HUDEP-2 (cell line): ENCODE measurements around the gene FAIM2.

Experiments
- DNase-seq, 76 experiments: peaks; one replicate each; lab custom pipeline; 2025; ENCODE audit not compliant: unreplicated experiment in 76 of 76; lab: John Stamatoyannopoulos, UW

The FAIM2 gene

GRCh38 chr12:49921299-49921698 is 17.6 kb upstream of the FAIM2 start:
- DNase-seq, result no peak

- no peak for DNase-seq
Observed at GRCh38 chr12:49920915-49921286, 17.2 kb upstream of the FAIM2 start.

GRCh38 chr12:49920241-49920914 is 16.7 kb upstream of the FAIM2 start:
- no peak for DNase-seq

GRCh38 chr12:49917788-49918173 is 14.1 kb upstream of the FAIM2 start:
- DNase-seq, result no peak

GRCh38 chr12:49917166-49917787 is 13.6 kb upstream of the FAIM2 start:
- DNase-seq, result no peak

GRCh38 chr12:49916129-49916919 is 12.6 kb upstream of the FAIM2 start:
- no peak for DNase-seq

GRCh38 chr12:49912345-49913255 is 8.9 kb upstream of the FAIM2 start:
- no peak for DNase-seq

GRCh38 chr12:49911213-49911605 is 7.5 kb upstream of the FAIM2 start:
- no peak for DNase-seq

GRCh38 chr12:49910331-49911212 is 6.9 kb upstream of the FAIM2 start:
- DNase-seq, result no peak

- peak in 2 of 76 experiments; percentile 10 to 16 for DNase-seq
Observed at GRCh38 chr12:49909826-49910225, 6.1 kb upstream of the FAIM2 start.

- no peak for DNase-seq
Observed at GRCh38 chr12:49909356-49909755, 5.7 kb upstream of the FAIM2 start.

- DNase-seq, result no peak
Observed at GRCh38 chr12:49907352-49907751, 3.7 kb upstream of the FAIM2 start.

- no peak for DNase-seq
Observed at GRCh38 chr12:49905718-49906314, 2.1 kb upstream of the FAIM2 start.

- no peak for DNase-seq
Observed at GRCh38 chr12:49904601-49905000, 901 bp upstream of the FAIM2 start.

GRCh38 chr12:49903351-49903699 is 375 bp downstream of the FAIM2 start:
- no peak for DNase-seq

- DNase-seq, result no peak
Observed at GRCh38 chr12:49902399-49903350, 1.0 kb downstream of the FAIM2 start.

GRCh38 chr12:49901986-49902385 is 1.7 kb downstream of the FAIM2 start:
- no peak for DNase-seq

GRCh38 chr12:49901026-49901425 is 2.7 kb downstream of the FAIM2 start:
- DNase-seq, result no peak
